ENCODE results near the gene APOLD1. TPM values are rescaled to one million over a fixed set of nuclear protein-coding genes. Genes with fewer than 3 reads are reported as not detected.

APOLD1 gene
- polyA plus RNA-seq, 3 donors = 0.08 to 0.21 TPM; not detected in 1

DNA sequence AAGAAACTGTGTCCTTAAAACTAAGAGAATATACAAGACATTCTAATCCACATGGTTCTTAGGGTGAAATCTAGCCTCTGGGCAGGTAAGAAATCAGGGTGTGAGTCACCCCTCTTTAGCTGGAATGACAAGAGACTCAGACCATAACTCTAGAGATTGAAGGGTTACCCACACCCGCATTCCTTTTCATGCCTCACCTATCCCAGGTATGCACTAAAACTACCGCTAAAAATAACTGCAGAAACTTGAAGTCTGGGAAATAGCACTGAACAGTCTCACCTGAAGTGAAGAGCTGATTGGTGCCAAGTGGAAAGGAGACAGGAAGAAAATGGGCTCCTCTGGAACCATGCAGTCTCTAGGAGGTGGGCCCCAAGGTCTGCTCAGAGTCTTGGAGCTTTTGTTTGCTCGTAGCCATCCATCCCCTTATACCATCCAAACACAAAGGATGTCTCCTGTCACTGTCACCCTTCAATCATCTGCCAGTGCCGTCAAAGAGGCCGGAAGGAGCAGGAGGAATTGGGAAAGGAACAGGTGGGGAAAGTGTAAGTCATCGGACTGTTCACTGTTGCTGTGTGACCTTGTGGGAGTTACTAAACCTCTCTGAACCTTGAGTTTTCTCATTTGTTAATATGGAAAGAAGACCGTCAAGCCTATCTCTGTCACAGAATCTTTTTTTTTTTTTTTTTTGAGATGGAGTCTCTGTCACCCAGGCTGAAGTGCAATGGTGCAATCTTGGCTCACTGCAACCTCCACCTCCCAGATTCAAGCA lies 50.1 kb downstream of the APOLD1 start:
- Histone ChIP-seq H3K27me3 (ENCODE audit: control insufficient read depth in 2 of 2, insufficient read depth in 2 of 2, low read length in 2 of 2) (no peaks in the 10 kb centered on the region), H3K9me3 (replicated peaks in 1 of 2; ENCODE audit: control insufficient read depth in 1 of 2, insufficient read depth in 1 of 2, low read length in 2 of 2) (no peaks in the 10 kb centered on the region), H3K27ac (ENCODE audit: low read depth in 1 of 2, low read length in 2 of 2) (no peak overlapping the region), H3K79me2 (ENCODE audit: insufficient read depth, low read length) (no peaks in the 10 kb centered on the region), H3K36me3 (replicated peaks in 1 of 2; ENCODE audit: control insufficient read depth in 1 of 2, insufficient read depth in 2 of 2, low read length in 2 of 2) (peaks cover 15 to 31% of the 10 kb centered on the region in 2 donors), H3K4me3 (replicated peaks in 1 of 3; ENCODE audit: low read depth in 2 of 3, low read length in 3 of 3) (no peak overlapping the region), H2AFZ (ENCODE audit: insufficient read depth, low read depth, low read length, poor library complexity, severe bottlenecking) (no peak overlapping the region), H3K4me2 (replicated peaks; ENCODE audit: extremely low read depth, low read length, poor library complexity, severe bottlenecking) (no peak overlapping the region), H4K20me1 (ENCODE audit: insufficient read depth, low read length) (no peaks in the 10 kb centered on the region), H3K9ac (ENCODE audit: insufficient read depth, low read length, poor library complexity, severe bottlenecking) (no peak overlapping the region), H3K4me1 (ENCODE audit: control insufficient read depth in 1 of 2, insufficient read depth in 2 of 2, low read length in 2 of 2) (no peaks in the 10 kb centered on the region)
- 100% methylated on average over 1 of the region's 7 CpGs for WGBS (ENCODE audit: insufficient coverage)
- intact Hi-C loops (cut with micrococcal nuclease) = no loop called here
- DNase-seq = no peak
- TF ChIP-seq, protein P1, sequence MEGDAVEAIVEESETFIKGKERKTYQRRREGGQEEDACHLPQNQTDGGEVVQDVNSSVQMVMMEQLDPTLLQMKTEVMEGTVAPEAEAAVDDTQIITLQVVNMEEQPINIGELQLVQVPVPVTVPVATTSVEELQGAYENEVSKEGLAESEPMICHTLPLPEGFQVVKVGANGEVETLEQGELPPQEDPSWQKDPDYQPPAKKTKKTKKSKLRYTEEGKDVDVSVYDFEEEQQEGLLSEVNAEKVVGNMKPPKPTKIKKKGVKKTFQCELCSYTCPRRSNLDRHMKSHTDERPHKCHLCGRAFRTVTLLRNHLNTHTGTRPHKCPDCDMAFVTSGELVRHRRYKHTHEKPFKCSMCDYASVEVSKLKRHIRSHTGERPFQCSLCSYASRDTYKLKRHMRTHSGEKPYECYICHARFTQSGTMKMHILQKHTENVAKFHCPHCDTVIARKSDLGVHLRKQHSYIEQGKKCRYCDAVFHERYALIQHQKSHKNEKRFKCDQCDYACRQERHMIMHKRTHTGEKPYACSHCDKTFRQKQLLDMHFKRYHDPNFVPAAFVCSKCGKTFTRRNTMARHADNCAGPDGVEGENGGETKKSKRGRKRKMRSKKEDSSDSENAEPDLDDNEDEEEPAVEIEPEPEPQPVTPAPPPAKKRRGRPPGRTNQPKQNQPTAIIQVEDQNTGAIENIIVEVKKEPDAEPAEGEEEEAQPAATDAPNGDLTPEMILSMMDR (IDR thresholded peaks at IDR 0.05) = no peak
- no peak overlapping the region for H3K27ac Mint-ChIP-seq
- peaks cover 0 to 2% (median 0%) of the 10 kb centered on the region in 7 donors for H3K9me3 Mint-ChIP-seq
- peaks cover 4% of the 10 kb centered on the region for H3K4me1 Mint-ChIP-seq
- peaks cover 31 to 43% of the 10 kb centered on the region in 2 donors for H3K36me3 Mint-ChIP-seq
- H3K4me3 Mint-ChIP-seq = no peak overlapping the region
- peaks cover 0 to 2% (median 0%) of the 10 kb centered on the region in 3 donors for H3K27me3 Mint-ChIP-seq (ENCODE audit: low read depth in 3 of 3)

DNA sequence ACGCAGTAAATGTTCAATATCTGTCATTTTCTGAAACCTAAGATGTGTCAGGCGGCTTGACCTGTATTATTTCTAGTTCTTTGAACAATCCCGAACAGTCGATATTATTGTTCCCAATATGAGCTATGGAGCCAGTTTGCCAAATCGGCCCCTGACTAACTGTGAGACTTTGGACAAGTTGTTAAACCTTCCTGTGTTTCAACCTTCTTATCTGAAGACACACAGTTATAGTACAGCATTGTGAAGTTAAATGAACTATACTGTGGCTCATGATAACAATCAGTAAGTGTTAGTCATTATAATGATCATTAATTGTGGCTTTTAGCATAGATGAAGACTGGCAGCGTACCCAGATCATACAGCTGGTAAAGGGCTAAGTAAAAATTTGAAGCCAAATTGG lies 51.1 kb downstream of the APOLD1 start:
- Histone ChIP-seq H3K4me3 (replicated peaks in 1 of 3; ENCODE audit: low read depth in 2 of 3, low read length in 3 of 3) (no peak overlapping the region), H3K4me1 (ENCODE audit: control insufficient read depth in 1 of 2, insufficient read depth in 2 of 2, low read length in 2 of 2) (no peaks in the 10 kb centered on the region), H3K4me2 (replicated peaks; ENCODE audit: extremely low read depth, low read length, poor library complexity, severe bottlenecking) (no peak overlapping the region), H3K27ac (ENCODE audit: low read depth in 1 of 2, low read length in 2 of 2) (no peak overlapping the region), H3K9ac (ENCODE audit: insufficient read depth, low read length, poor library complexity, severe bottlenecking) (no peak overlapping the region), H2AFZ (ENCODE audit: insufficient read depth, low read depth, low read length, poor library complexity, severe bottlenecking) (no peak overlapping the region), H3K9me3 (replicated peaks in 1 of 2; ENCODE audit: control insufficient read depth in 1 of 2, insufficient read depth in 1 of 2, low read length in 2 of 2) (no peaks in the 10 kb centered on the region), H3K79me2 (ENCODE audit: insufficient read depth, low read length) (no peaks in the 10 kb centered on the region), H3K36me3 (replicated peaks in 1 of 2; ENCODE audit: control insufficient read depth in 1 of 2, insufficient read depth in 2 of 2, low read length in 2 of 2) (peaks cover 11 to 25% of the 10 kb centered on the region in 2 donors), H4K20me1 (ENCODE audit: insufficient read depth, low read length) (no peaks in the 10 kb centered on the region), H3K27me3 (ENCODE audit: control insufficient read depth in 2 of 2, insufficient read depth in 2 of 2, low read length in 2 of 2) (no peaks in the 10 kb centered on the region)
- peaks cover 0 to 2% (median 0%) of the 10 kb centered on the region in 7 donors for H3K9me3 Mint-ChIP-seq
- H3K27me3 Mint-ChIP-seq (ENCODE audit: low read depth in 3 of 3) = peaks cover 0 to 1% (median 0%) of the 10 kb centered on the region in 3 donors
- TF ChIP-seq, protein P1 (IDR thresholded peaks at IDR 0.05) = no peak
- peaks cover 28 to 33% of the 10 kb centered on the region in 2 donors for H3K36me3 Mint-ChIP-seq
- DNase-seq = no peak
- intact Hi-C loops (cut with micrococcal nuclease) = no loop called here
- peak overlapping the region in 1 of 7 donors; percentile 6 for H3K27ac Mint-ChIP-seq
- no peak overlapping the region for H3K4me3 Mint-ChIP-seq
- H3K4me1 Mint-ChIP-seq = peaks cover 4% of the 10 kb centered on the region
- WGBS (ENCODE audit: insufficient coverage) = 96% methylated on average over 4 of the region's 6 CpGs
